Fibroblast of peridontal ligament (primary cell): ENCODE results near the gene CPTP.

ENCODE experiments used
- DNase-seq: peaks from one replicate; pipeline ENCODE4 v3.0.0-alpha.2; 2010; ENCODE audit errors: extremely low read depth

The CPTP gene

GRCh38 chr1:1349256-1350012 is 24.8 kb downstream of the CPTP start, which contains the start of gene DVL1:
TSS of gene DVL1 (minus strand) at chr1:1349418. CDS start at chr1:1349065, 353 bp downstream.
- DNase-seq = peak; percentile 69

- DNase-seq = peak; percentile 47
Observed at GRCh38 chr1:1351511-1352427, 27.2 kb downstream of the CPTP start.

- DNase-seq = no peak
Observed at GRCh38 chr1:1352786-1353388, 28.3 kb downstream of the CPTP start.

GRCh38 chr1:1353389-1354151 is 29.0 kb downstream of the CPTP start:
- no peak for DNase-seq

- no peak for DNase-seq
Observed at GRCh38 chr1:1354271-1355247, 30.0 kb downstream of the CPTP start.

- DNase-seq = no peak
Observed at GRCh38 chr1:1355416-1355815, 30.8 kb downstream of the CPTP start.

GRCh38 chr1:1356166-1356795 is 31.7 kb downstream of the CPTP start:
- no peak for DNase-seq

- DNase-seq = no peak
Observed at GRCh38 chr1:1356796-1357401, 32.3 kb downstream of the CPTP start.

- DNase-seq = no peak
Observed at GRCh38 chr1:1357871-1358432, 33.4 kb downstream of the CPTP start.

- peak; percentile 94 for DNase-seq
Observed at GRCh38 chr1:1358433-1359271, 34.0 kb downstream of the CPTP start, which contains the start of gene MXRA8. TSS of gene MXRA8 (minus strand) at chr1:1358555. CDS start at chr1:1358504, 51 bp downstream.

- DNase-seq = peak; percentile 97
Observed at GRCh38 chr1:1359308-1359663, 34.7 kb downstream of the CPTP start.

- DNase-seq = peak; percentile 88
Observed at GRCh38 chr1:1359664-1360468, 35.3 kb downstream of the CPTP start.

GRCh38 chr1:1360506-1361169 is 36.0 kb downstream of the CPTP start:
- peak; percentile 94 for DNase-seq

GRCh38 chr1:1361233-1361981 is 36.8 kb downstream of the CPTP start:
- no peak for DNase-seq

GRCh38 chr1:1361982-1362423 is 37.4 kb downstream of the CPTP start:
- peak; percentile 87 for DNase-seq

GRCh38 chr1:1364266-1364665 is 39.7 kb downstream of the CPTP start:
- DNase-seq = no peak
